Activated naive CD4-positive, alpha-beta T cell treated with anti-CD3 and anti-CD28 coated beads, Interleukin-2, amount 50 U/mL, for 24 hours (primary cell): Measurements from ENCODE around the gene CAMKMT.

Source experiments
- H3K27ac Mint-ChIP-seq: one replicate; pipeline ENCODE4 v1.8.0; 2021; ENCODE audit warnings: mild to moderate bottlenecking, mixed read lengths
- H3K27me3 Mint-ChIP-seq: one replicate; pipeline ENCODE4 v1.8.0; 2021; ENCODE audit warnings: mixed read lengths
- H3K36me3 Mint-ChIP-seq: one replicate; pipeline ENCODE4 v1.8.0; 2021; ENCODE audit warnings: mixed read lengths
- H3K4me1 Mint-ChIP-seq: one replicate; pipeline ENCODE4 v1.8.0; 2021; ENCODE audit warnings: mixed read lengths
- H3K4me3 Mint-ChIP-seq: one replicate; pipeline ENCODE4 v1.8.0; 2021; ENCODE audit warnings: mild to moderate bottlenecking, mixed read lengths
- H3K9me3 Mint-ChIP-seq: one replicate; pipeline ENCODE4 v1.8.0; 2021; ENCODE audit warnings: mixed read lengths

CAMKMT gene

DNA sequence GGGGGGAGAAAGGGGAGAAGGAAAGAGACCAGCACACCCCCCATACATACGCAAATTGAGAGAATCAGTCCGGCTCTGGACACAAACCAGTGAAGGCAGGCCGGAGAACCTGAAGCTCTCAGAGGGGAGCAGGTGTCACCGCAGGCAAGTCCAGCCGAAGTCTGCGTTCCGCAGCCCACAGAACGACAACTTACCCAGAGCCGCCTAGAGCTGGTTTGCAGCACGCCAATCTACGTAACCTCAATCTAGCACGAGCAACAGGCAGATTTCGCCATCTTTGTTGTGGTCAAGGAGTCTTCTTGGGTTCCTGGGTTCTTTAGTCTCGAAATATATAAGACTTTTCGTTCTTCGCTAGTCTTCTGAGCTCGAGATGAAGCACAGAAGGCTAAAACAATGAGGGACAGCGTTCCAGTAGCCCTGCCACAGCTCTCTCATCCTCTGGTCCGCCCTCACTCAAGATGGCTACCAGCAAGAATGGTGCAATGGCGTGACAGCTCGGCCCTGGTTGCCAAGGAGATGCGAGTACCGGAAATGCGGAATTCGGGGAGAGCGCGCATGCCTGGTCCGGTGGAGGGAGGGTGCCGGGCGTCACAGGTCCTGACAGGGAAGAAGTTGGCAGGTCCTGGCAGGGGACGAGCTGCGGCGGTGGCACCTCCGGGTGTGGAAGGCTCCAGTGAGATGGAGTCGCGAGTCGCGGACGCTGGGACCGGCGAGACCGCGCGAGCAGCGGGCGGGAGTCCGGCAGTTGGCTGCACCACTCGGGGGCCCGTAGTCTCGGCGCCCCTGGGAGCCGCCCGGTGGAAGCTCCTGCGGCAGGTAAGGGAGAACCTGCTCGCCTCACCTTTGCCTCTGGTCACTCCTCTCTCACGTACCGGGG lies at the start of gene CAMKMT, which contains the start of gene PREPL:
Gene CAMKMT (plus strand): TSS at position 618 of the 877 bp plus-strand sequence.
Gene PREPL (minus strand): TSS at position 165 of the 877 bp plus-strand sequence. CDS start 15,152 bp downstream, outside the sequence.
- no peaks in the 10 kb centered on the region for H3K27me3 Mint-ChIP-seq
- H3K9me3 Mint-ChIP-seq: no peaks in the 10 kb centered on the region
- peak within 1 kb of the TSS; percentile 100 for H3K27ac Mint-ChIP-seq
- H3K4me3 Mint-ChIP-seq: peak within 1 kb of the TSS; percentile 98
- H3K4me1 Mint-ChIP-seq: peaks cover 57% of the 10 kb centered on the region
- peaks cover 6% of the 10 kb centered on the region for H3K36me3 Mint-ChIP-seq

DNA sequence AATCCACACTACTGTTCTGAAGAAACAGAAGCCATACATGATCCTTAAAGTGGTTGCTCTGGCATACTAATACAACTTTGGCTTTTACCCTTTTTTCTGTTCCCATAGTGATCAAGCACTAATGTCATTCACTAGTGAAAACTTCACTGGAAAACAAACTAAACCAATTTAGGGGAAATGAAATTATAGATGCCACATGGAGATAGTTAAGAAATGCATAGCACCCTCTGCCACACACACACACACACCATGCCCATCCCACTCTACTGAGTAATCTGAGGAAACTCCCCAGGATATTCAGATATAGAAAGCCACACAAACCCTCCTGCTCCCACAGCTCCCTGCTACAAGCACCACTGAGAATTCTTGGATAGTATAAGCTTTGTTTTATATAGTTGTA lies 47.4 kb upstream of the CAMKMT start:
- peaks cover 54% of the 10 kb centered on the region for H3K36me3 Mint-ChIP-seq
- H3K27ac Mint-ChIP-seq: no peak overlapping the region
- peaks cover 18% of the 10 kb centered on the region for H3K9me3 Mint-ChIP-seq
- no peaks in the 10 kb centered on the region for H3K27me3 Mint-ChIP-seq
- H3K4me1 Mint-ChIP-seq: no peaks in the 10 kb centered on the region
- no peak overlapping the region for H3K4me3 Mint-ChIP-seq

DNA sequence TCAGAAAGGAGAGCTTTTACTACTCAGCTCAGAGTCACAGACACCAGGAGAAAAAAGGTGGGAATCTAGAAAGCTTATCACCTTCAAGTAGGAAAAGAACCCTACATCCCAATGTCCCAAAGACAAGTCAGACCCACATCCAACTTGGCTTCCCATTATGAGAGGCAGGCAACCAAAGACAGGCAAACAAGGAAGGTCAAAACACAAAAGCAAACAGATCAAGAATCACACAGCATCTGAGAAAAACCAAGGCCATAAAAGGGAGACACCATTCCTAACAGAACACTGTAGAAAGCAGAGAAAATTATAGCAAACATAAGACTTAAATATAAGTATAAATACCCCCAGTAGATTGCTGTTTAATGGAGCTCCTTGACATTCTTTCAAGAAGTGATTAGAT lies 45.8 kb upstream of the CAMKMT start:
- H3K27ac Mint-ChIP-seq: no peak overlapping the region
- H3K4me3 Mint-ChIP-seq: no peak overlapping the region
- H3K9me3 Mint-ChIP-seq: peaks cover 17% of the 10 kb centered on the region
- H3K4me1 Mint-ChIP-seq: no peaks in the 10 kb centered on the region
- no peaks in the 10 kb centered on the region for H3K27me3 Mint-ChIP-seq
- peaks cover 52% of the 10 kb centered on the region for H3K36me3 Mint-ChIP-seq

DNA sequence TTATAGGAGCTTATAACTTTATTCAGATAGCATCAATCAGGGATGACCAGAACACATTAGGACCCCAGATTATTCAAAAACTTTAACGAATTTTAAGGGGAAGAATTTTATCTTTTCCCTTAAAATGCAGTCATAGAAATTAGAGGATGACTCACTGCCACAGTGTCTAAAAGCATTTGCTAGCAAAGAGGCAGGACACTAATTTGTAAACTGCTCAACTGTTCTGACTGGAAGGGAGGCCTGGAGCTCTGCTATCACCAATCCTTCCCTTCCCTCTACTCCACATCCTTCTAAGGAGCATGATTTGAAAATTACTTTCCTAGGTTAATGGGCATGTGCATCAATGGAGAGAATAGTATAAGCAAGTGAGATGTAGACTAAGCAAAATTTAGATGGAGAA lies 40.9 kb upstream of the CAMKMT start:
- Mint-ChIP-seq H3K36me3 (peaks cover 30% of the 10 kb centered on the region), H3K27me3 (no peaks in the 10 kb centered on the region), H3K4me3 (no peak overlapping the region), H3K27ac (no peak overlapping the region), H3K9me3 (peaks cover 4% of the 10 kb centered on the region), H3K4me1 (no peaks in the 10 kb centered on the region)

DNA sequence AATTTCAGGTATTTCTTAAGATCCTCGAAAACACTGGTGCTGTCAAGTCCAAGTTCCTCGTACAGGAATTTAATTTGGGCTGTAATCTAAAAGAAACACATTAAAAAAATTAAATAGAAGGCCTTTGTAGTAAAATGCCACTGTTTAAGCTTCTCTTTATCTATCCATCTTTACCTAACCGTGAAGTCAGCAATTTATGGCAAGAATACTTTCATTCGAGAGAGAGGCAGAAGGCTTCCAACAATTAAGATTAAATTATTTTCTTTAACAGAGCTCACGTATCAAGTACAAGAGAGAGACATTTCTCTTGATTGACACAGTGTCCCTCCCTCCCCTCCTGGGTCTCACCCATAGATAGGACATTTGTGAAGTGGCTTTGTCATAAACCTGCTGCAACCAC lies 40.4 kb upstream of the CAMKMT start:
- Mint-ChIP-seq H3K4me3 (no peak overlapping the region), H3K27ac (no peak overlapping the region)

DNA sequence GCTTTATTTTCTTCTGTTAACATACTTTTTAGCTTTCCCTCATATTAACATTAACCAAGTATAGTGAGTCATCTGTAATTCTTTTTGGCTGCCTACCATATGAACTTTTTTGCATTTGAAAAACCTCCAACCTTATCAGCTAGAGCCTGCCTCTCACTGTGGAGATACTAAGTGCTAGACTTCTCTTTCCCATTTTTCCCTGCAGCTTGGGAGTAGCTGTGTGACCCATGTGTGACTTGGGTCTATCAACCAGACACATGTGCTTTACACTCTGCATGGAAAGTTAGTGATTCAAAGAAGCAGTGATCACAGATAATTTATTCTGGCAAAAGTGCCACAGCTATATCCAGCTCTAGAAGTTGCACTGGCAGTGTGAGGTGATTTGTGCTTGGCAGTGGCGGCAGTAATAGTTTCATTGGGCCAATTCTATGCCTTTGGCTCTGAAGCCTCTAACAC lies 36.7 kb upstream of the CAMKMT start:
- no peaks in the 10 kb centered on the region for H3K4me1 Mint-ChIP-seq
- H3K4me3 Mint-ChIP-seq: no peak overlapping the region
- peaks cover 26% of the 10 kb centered on the region for H3K36me3 Mint-ChIP-seq
- no peak overlapping the region for H3K27ac Mint-ChIP-seq
- H3K27me3 Mint-ChIP-seq: no peaks in the 10 kb centered on the region
- no peaks in the 10 kb centered on the region for H3K9me3 Mint-ChIP-seq

More for the DNA sequence above, 40.4 kb upstream of the CAMKMT start:
- Mint-ChIP-seq H3K9me3 (peaks cover 2% of the 10 kb centered on the region), H3K27me3 (no peaks in the 10 kb centered on the region), H3K36me3 (peaks cover 25% of the 10 kb centered on the region), H3K4me1 (no peaks in the 10 kb centered on the region)

DNA sequence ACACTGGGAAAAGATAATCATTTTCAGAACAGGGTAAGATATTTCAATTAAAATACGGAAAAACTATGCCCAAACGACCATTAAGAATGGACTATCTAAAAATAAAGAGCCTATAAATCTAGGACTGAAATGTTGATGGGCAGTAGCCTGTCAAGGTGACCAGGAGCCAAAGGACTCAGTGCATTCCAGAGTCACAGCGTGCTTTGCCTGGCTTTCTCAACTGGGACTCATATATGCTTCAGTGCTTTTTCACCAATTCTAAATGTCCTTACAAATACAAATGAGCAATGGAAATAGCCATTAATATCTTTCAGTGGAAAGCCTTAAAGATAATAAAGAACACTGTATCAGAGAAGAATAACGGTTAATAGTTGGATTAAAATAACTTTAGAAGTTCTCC lies 35.9 kb upstream of the CAMKMT start:
- Mint-ChIP-seq H3K4me1 (peaks cover 3% of the 10 kb centered on the region), H3K9me3 (no peaks in the 10 kb centered on the region), H3K27me3 (no peaks in the 10 kb centered on the region), H3K27ac (no peak overlapping the region), H3K36me3 (peaks cover 28% of the 10 kb centered on the region), H3K4me3 (no peak overlapping the region)

DNA sequence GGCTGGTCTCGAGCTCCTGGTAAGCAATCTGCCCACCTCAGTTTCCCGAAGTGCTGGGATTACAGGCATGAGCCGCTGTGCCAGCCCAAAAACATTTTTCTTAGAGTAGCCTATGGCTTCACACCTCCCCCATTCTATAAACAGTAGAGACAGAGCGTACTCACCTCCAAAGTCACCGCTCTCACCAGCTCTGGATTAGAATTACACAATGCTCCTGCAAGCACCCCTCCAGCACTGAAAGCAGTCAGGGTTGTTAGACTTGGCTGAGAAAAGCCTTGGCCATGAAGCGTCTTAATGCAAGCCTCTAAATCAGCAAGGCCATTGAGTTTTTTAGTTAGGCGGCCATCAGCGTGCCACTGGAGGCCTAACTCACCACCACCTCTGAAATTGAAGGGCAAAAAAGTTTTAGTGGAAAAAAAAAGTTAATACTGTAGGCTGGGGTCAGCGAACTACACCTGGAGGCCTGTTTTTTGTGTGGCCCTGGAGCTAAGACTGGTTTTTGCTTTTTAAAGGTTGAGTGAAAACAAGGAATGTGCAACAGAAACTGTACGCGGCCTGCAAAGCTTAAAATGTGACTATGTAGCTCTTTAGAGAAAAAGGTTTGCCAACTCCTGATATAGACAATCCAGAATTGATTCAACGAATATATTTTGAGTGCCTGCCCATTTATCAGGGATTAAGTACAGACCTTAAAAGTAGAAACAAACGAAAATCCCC lies 35.0 kb upstream of the CAMKMT start:
- Mint-ChIP-seq H3K4me3 (no peak overlapping the region), H3K9me3 (no peaks in the 10 kb centered on the region), H3K4me1 (peaks cover 8% of the 10 kb centered on the region), H3K36me3 (peaks cover 27% of the 10 kb centered on the region), H3K27me3 (no peaks in the 10 kb centered on the region), H3K27ac (no peak overlapping the region)

DNA sequence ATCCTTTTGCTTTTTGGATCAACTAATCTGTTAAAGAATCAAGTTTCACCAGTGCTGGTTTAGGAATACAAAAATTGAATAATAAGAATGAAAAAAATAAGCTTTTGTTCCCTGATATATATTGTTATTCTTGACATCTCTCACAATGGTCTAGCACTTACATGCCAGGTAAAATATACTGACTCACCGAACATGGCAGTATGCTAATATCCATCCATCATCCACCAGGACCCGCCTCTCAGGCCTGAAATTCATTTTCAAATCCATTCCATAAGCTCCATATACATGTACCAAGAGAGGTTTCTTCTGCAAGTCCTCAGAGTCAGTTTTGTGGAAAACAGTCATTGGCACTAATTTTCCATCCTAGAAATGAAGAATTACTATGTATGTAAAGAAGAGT lies 33.0 kb upstream of the CAMKMT start:
- Mint-ChIP-seq H3K4me3 (no peak overlapping the region), H3K27me3 (no peaks in the 10 kb centered on the region), H3K4me1 (peaks cover 8% of the 10 kb centered on the region), H3K9me3 (no peaks in the 10 kb centered on the region), H3K36me3 (peaks cover 26% of the 10 kb centered on the region), H3K27ac (no peak overlapping the region)

DNA sequence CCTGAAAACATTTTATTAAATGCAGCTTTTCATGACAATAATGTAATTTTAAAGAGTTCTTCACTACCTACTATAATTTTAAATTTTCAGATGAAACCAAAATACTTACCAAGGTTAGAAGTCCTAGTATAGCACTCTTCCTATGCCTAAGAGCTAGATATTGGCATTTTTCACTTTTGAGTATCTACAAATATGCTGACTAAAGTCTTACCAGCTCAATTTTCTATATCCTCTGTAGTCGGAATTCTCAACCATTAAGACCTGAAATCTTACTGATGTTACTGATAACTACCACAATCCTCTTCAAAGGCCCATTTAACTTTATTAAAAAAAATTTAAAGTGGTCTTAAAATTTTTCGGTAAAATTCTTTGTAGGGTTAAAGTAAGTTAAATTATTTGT lies 32.4 kb upstream of the CAMKMT start:
- no peak overlapping the region for H3K4me3 Mint-ChIP-seq
- no peaks in the 10 kb centered on the region for H3K27me3 Mint-ChIP-seq
- peaks cover 23% of the 10 kb centered on the region for H3K36me3 Mint-ChIP-seq
- no peak overlapping the region for H3K27ac Mint-ChIP-seq
- no peaks in the 10 kb centered on the region for H3K9me3 Mint-ChIP-seq
- H3K4me1 Mint-ChIP-seq: peaks cover 8% of the 10 kb centered on the region

DNA sequence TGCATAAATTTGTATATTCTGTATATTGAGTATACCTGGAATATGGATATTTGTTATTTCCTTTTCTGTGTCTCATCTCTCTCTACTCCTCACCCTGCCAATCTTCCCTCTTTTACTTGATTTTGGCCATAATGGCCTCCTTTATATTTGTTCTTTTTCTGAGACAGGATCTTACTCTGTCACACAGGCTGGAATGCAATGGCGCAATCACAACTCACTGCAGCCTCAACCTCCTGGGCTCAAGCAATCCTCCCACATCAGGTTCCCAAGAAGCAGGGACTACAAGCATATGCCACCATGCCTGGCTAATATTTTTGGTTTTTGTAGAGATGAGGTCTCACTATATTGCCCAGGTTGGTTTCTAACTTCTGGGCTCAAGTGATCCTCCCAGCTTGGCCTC lies 30.9 kb upstream of the CAMKMT start:
- Mint-ChIP-seq H3K27me3 (no peaks in the 10 kb centered on the region), H3K4me3 (no peak overlapping the region), H3K36me3 (peaks cover 29% of the 10 kb centered on the region), H3K9me3 (no peaks in the 10 kb centered on the region), H3K4me1 (peaks cover 14% of the 10 kb centered on the region), H3K27ac (peak overlapping the region; percentile 23)

DNA sequence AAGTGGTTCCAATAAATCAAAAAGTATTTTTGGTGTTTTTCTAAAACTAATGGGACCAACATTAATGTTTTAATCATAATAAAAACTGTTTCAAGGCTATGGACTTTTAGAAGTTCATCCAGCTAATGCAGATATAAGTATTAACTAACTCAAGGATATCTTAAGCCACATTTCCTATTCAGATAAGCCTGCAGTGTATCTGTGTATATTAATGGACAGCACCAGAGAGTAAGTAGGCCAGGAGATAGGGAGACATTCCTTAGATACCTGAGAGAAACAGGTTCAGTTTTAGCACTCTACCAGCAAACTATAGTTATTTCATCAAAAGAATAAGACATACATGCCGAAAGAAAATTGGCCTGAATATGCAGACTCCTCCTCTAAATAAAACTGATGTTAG lies 27.8 kb upstream of the CAMKMT start:
- H3K9me3 Mint-ChIP-seq: no peaks in the 10 kb centered on the region
- no peak overlapping the region for H3K4me3 Mint-ChIP-seq
- H3K27me3 Mint-ChIP-seq: no peaks in the 10 kb centered on the region
- peaks cover 45% of the 10 kb centered on the region for H3K36me3 Mint-ChIP-seq
- H3K4me1 Mint-ChIP-seq: peaks cover 27% of the 10 kb centered on the region
- no peak overlapping the region for H3K27ac Mint-ChIP-seq

DNA sequence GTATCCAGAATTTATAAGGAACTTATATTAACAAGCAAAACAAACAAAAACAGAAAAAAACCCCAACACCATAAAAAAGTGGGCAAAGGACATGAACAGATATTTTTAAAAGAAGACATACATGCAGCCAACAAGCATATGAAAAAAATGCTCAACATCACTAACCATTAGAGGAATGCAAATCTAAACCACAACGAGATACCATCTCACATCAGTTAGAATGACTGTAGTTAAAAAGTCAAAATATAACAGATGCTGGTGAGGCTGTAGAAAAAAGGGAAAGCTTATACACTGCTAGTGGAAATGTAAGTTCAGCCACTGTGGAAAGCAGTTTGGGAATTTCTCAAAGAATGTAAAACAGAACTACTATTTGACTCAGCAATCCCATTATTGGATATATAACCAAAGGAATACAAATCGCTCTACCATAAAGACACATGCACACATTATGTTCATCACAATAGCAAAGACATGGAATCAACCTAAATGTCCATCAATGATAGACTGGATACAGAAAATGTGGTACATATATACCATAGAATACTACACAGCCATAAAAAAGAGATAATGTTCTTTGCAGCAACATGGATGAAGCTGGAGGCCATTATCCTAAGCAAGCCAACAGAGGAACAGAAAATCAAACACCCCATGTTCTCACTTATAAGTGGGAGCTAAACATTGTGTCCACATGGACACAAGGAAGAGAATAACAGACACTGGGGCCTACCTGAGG lies 25.8 kb upstream of the CAMKMT start:
- H3K36me3 Mint-ChIP-seq: peaks cover 41% of the 10 kb centered on the region
- H3K27me3 Mint-ChIP-seq: no peaks in the 10 kb centered on the region
- H3K9me3 Mint-ChIP-seq: no peaks in the 10 kb centered on the region
- no peak overlapping the region for H3K4me3 Mint-ChIP-seq
- H3K27ac Mint-ChIP-seq: no peak overlapping the region
- peaks cover 23% of the 10 kb centered on the region for H3K4me1 Mint-ChIP-seq

DNA sequence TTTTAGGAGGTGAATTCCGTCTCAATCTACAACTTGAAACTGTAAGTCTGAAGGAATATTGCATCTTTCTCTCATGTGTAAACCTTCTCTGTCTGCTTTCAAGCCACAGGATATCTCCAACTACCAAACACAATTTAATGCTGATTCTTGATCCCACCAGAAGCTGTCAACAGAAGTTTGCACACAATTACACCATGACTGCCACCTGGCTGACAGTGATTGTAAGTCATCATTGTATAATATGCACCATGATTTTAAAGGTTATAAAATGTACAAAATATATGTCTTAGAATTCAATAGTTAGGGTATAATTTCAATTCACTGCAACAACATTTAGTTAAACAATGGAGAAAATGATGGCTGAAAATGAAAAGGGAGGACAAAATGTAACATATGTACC lies 18.9 kb upstream of the CAMKMT start:
- Mint-ChIP-seq H3K4me3 (no peak overlapping the region), H3K27me3 (no peaks in the 10 kb centered on the region), H3K36me3 (peaks cover 19% of the 10 kb centered on the region), H3K9me3 (no peaks in the 10 kb centered on the region), H3K27ac (no peak overlapping the region), H3K4me1 (peaks cover 3% of the 10 kb centered on the region)

DNA sequence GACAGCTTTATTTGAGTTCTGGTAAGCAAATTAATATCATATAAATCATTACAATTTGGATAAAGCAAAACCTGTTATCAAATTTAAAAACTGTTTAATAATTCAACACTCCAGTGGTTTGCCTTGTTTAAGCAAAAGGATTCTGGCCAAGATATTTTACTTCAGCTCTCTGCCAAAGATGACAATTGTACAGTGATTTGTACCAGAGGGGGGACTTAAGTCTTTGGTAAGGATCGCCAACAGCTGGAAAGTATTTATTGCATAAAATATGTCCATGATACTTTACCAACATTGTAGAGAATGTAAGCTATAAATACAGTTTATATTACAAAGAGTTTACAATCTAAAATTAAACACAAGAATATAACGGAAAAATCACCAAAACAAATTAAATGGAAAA lies 14.2 kb upstream of the CAMKMT start:
- Mint-ChIP-seq H3K27me3 (no peaks in the 10 kb centered on the region), H3K36me3 (peaks cover 18% of the 10 kb centered on the region), H3K4me3 (no peak overlapping the region), H3K4me1 (peaks cover 38% of the 10 kb centered on the region), H3K9me3 (no peaks in the 10 kb centered on the region), H3K27ac (no peak overlapping the region)
